HS-27A (cell line): Measurements from ENCODE around the gene NHSL2.

Source experiments
- DNase-seq: peaks from one replicate; pipeline ENCODE4 v3.0.0-alpha.2; 2012; ENCODE audit warnings: low read depth, missing footprints

Gene NHSL2

GRCh38 chrX:71991164-71991563 lies 80.5 kb downstream of the NHSL2 start:
- no peak for DNase-seq

DNA sequence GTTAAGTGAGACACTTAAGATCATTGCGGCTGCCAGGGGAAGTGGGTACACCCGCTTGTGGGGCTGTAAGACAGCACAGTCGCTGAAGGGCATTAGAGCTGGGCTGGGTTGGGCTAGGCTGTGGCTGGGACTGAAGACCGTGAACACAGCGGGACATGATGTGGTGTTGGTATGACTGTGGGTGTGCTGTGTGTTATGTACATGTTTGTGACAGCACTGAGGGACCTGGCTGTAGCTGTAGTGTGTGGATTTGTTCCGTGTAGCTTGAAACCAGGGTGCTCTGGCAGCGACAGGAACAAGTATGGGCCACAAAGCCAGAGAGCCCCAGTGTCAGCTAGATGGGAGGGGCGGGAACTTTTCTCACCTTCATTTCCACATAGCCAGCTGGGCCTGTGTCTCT lies 82.1 kb downstream of the NHSL2 start:
- no peak for DNase-seq

DNA sequence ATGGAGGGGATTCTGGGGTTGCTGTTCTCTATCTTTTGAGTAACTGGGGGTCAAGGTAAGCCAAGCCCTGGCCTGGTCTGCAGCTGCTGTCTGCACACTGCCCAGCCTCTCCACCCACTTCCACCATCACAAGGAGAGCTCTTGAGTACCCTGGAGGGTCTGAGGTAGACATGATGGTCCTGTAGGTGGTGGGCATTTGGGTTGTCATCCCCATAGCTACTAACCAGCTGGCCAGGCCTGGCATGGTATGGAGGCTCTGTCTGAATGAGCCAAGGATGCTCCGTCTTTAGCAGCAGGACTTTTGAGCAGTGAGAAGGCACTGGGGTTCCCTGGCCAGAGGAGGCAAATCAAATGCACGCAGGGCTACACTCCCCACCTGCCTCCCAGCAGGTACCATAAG lies 82.7 kb downstream of the NHSL2 start:
- no peak for DNase-seq

DNA sequence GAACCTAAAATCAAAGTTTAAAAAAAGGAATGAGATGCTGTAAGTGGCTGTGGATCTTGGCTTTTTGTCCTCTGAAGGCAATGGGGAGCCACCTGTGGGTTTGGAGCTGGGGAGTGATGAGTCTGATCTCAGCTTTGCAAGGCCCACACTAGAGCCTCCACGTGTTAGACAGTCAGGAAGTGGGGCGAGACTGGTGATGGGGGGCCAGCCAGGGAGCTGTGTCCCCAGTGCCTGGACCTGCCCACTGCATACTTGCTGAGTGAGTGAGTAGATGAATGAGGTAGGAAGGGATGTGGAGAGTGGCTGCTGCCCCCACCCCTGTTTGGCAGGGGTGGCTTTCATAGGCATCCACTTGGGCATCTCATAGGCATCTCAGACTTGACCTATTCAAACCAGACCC lies 84.0 kb downstream of the NHSL2 start:
- DNase-seq = no peak

DNA sequence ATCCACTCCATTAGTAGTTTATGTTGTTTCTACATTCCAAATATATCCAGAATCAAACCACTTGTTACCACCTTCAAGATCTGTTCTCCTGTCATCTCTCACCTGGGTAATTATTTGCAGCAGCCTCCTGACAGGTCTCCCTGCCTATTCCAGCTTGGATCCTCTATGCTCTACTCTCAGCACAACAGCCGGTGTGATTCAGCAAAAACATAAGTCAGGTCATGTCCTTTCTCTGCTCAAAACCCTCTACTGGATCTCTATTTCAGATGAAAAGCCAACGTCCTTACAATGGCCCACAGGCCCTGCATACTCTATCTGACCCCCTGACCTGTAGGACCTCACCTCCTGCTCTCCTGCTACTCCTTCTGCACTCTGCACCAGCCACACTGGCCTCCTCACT lies 84.5 kb downstream of the NHSL2 start:
- DNase-seq = no peak

DNA sequence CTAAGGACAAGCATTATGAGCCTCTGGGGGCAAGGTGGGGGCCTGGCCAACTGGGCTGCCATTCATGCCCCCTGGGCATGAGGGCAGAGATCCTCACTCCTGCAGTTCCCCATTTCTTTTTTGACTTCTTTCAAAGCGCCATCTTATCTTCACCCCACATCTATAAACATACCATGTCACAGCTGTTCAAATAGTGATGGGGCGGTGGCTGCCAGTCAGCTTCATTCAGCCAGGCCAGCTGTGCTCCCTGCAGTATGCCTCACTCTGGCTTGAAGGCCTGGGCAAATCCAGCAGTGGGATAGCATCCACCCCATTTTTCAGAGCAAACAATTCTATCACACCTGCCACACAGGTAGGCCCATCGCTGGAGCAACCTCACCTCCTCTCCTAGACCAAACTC lies 85.5 kb downstream of the NHSL2 start:
- no peak for DNase-seq

- DNase-seq = no peak
These were observed 86.2 kb downstream of the NHSL2 start for GRCh38 chrX:71996826-71997225.

- no peak for DNase-seq
These were observed 86.7 kb downstream of the NHSL2 start for GRCh38 chrX:71997320-71997719.

GRCh38 chrX:71998836-71999509 lies 88.3 kb downstream of the NHSL2 start:
- DNase-seq = no peak

DNA sequence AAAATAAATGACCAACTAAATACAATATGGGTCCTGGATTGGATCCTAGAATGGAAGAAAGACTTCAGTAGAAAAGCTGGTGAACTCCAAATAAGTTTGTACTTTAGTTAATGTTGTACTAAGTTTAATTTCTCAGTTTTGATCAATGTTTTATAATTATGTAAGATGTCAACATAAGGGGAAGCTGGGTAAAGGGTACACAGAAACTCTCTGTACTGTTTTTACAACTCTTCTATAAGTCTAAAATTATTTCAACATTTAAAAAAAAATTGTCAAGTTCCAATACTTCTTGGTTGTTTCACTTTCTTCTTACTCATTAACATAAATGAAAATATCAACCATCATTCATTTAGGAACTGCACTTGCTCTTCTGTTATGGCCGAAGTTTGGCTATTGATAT lies 88.9 kb downstream of the NHSL2 start:
- no peak for DNase-seq

GRCh38 chrX:72001471-72001870 lies 90.8 kb downstream of the NHSL2 start:
- DNase-seq = no peak

DNA sequence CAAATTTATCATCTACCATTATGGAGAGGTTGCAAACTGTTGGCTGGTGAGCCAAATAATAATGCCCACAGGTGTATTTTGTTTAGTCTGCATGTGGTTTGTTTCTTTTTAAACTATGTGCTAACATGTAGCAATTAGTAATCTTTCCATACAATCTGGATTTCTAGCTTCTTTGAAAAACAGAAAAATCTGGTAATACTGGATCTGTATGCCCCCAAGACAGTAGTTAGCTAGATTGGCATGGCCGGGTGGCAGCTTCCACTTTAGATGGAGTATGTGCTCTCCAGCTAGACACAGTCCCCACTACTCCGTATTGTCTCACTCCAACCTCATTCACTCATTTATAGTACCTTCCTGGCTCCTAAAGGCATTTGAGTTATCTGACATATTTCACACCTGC lies 91.3 kb downstream of the NHSL2 start:
- no peak for DNase-seq

DNA sequence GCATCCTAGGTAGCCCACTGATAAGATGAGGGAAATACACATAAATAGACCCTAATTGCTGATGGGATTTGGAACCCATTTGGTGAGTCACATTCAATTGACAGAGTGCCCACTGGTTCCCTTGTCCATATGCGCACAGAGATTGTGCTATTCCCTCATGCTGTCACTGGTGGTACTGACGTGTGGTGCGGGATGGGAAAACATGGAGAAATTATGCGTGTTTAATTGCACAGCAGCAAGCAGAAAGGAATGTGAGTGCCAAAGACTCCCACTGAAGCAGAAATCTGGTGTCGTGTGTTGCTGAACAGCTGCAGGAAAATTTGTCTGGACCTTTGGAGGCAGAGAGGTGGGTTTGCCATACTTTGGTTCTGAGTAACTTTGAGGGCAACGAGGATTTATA lies 92.2 kb downstream of the NHSL2 start:
- DNase-seq = no peak

- DNase-seq = no peak
These were observed 93.4 kb downstream of the NHSL2 start for GRCh38 chrX:72003811-72004750.

- DNase-seq = no peak
These were observed 94.4 kb downstream of the NHSL2 start for GRCh38 chrX:72005046-72005445.

GRCh38 chrX:72006461-72006860 lies 95.8 kb downstream of the NHSL2 start:
- no peak for DNase-seq

GRCh38 chrX:72009731-72010130 lies 99.1 kb downstream of the NHSL2 start:
- no peak for DNase-seq

GRCh38 chrX:72011734-72012133 lies 101.1 kb downstream of the NHSL2 start:
- DNase-seq = no peak

- no peak for DNase-seq
These were observed 104.7 kb downstream of the NHSL2 start for GRCh38 chrX:72015383-72015782.

- DNase-seq = no peak
These were observed 106.5 kb downstream of the NHSL2 start for GRCh38 chrX:72016881-72017783.

GRCh38 chrX:72018277-72019112 lies 107.8 kb downstream of the NHSL2 start:
- DNase-seq = peak; percentile 58
